Lung microvascular endothelial cell (primary cell): Measurements from ENCODE around the gene OR8B2. TPM values are rescaled to one million over a fixed set of nuclear protein-coding genes. Genes with fewer than 3 reads are reported as not detected.
"Not testable (repeated sequence)": the region's sequence is repeated elsewhere in the genome, so short reads cannot be mapped to it uniquely, and the experiment has no call there.

Source experiments
- DNase-seq, 2 donors: peaks; one replicate each; pipeline versions ENCODE4 v3.0.0 to v3.0.0-alpha.2; 2010; ENCODE audit warnings: low read depth in 2 of 2
- total RNA-seq: library from RNA; depleted of rRNA; stranded (reverse); fragments of >200 nt; gene quantifications from 2 replicates; pipeline ENCODE4 v1.2.1, GENCODE V29; 2014

Gene OR8B2
- not detected in 2 replicates for total RNA-seq

- no peak for DNase-seq
Observed at GRCh38 chr11:124384399-124384798, at the start of gene OR8B2. Gene OR8B2 (minus strand): TSS chr11:124384499. CDS start chr11:124383343, 1,156 bp downstream.

- DNase-seq: no peak
Observed at GRCh38 chr11:124429599-124429998, 45.3 kb upstream of the OR8B2 start.

GRCh38 chr11:124424384-124424921 is 40.2 kb upstream of the OR8B2 start, which contains the start of gene OR8B4:
Gene OR8B4 (minus strand): TSS chr11:124424871. CDS start chr11:124424871, 0 bp downstream.
- no peak for DNase-seq

- no peak for DNase-seq
Observed at GRCh38 chr11:124421043-124421442, 36.7 kb upstream of the OR8B2 start.

GRCh38 chr11:124415356-124415923 is 31.1 kb upstream of the OR8B2 start:
- DNase-seq: peak; percentile 75 to 81

- no peak for DNase-seq
Observed at GRCh38 chr11:124409906-124410305, 25.6 kb upstream of the OR8B2 start.

- peak in 1 of 2 donors; percentile 62 for DNase-seq
Observed at GRCh38 chr11:124405581-124405980, 21.3 kb upstream of the OR8B2 start.

GRCh38 chr11:124403186-124403585 is 18.9 kb upstream of the OR8B2 start:
- not testable (repeated sequence) for DNase-seq

GRCh38 chr11:124402326-124402922 is 18.1 kb upstream of the OR8B2 start:
- peak; percentile 77 to 83 for DNase-seq

- DNase-seq: no peak
Observed at GRCh38 chr11:124398924-124399323, 14.6 kb upstream of the OR8B2 start, which contains the start of gene OR8B3. Gene OR8B3 (minus strand): TSS chr11:124399024. CDS start chr11:124397351, 1,673 bp downstream.

- DNase-seq: not testable (repeated sequence)
Observed at GRCh38 chr11:124396847-124397246, 12.5 kb upstream of the OR8B2 start.

- peak in 1 of 2 donors; percentile 39 for DNase-seq
Observed at GRCh38 chr11:124394408-124394807, 10.1 kb upstream of the OR8B2 start.

GRCh38 chr11:124382857-124383256 is 1.4 kb downstream of the OR8B2 start:
- DNase-seq: not testable (repeated sequence)

- no peak for DNase-seq
Observed at GRCh38 chr11:124380585-124380984, 3.7 kb downstream of the OR8B2 start.

- no peak for DNase-seq
Observed at GRCh38 chr11:124376280-124376679, 8.0 kb downstream of the OR8B2 start.

- DNase-seq: no peak
Observed at GRCh38 chr11:124359566-124359965, 24.7 kb downstream of the OR8B2 start.

GRCh38 chr11:124346311-124346955 is 37.9 kb downstream of the OR8B2 start:
- no peak for DNase-seq

GRCh38 chr11:124344346-124344745 is 40.0 kb downstream of the OR8B2 start:
- no peak for DNase-seq

GRCh38 chr11:124340142-124340447 is 44.2 kb downstream of the OR8B2 start:
- DNase-seq: no peak

- no peak for DNase-seq
Observed at GRCh38 chr11:124339396-124340141, 44.7 kb downstream of the OR8B2 start.
